Measurements from ENCODE around the gene AGK. TPM values are rescaled to one million over a fixed set of nuclear protein-coding genes. Genes with fewer than 3 reads are reported as not detected.

Gene AGK
- total RNA-seq, 4 donors from 2014 or later = 11.8 to 73.8 (median 38.4) TPM

DNA sequence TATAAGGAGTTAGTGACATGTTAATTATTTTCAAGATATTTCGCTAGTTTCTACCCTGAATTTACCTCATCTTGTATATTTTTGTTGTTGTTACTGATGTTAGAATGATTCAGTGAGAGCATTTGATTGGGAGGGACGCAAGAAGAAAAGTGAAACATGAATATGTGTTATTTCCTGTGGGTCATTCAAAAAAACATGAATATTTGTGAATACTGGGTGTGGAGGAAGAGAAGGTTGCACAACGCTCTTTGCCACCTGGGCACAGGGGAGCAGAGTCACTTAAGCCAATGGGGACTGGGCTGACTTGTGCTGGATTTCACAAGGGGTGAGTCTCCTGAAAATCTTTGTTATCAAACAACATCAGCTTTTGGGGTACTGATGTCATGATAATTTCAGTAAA lies 39.5 kb downstream of the AGK start:
- Histone ChIP-seq H3K27ac (no peak overlapping the region), H3K9me3 (no peaks in the 10 kb centered on the region), H3K4me3 (no peak overlapping the region), H3K27me3 (no peaks in the 10 kb centered on the region), H3K4me1 (no peaks in the 10 kb centered on the region), H3K36me3 (no peaks in the 10 kb centered on the region)
- intact Hi-C loops (cut with DNase I; ENCODE audit: low total_unique reads) = no loop called here
- TF ChIP-seq CTCF (IDR thresholded peaks at IDR 0.05) = no peak
- TF ChIP-seq POLR2A (IDR thresholded peaks at IDR 0.05) = no peak
- DNase-seq = no peak

DNA sequence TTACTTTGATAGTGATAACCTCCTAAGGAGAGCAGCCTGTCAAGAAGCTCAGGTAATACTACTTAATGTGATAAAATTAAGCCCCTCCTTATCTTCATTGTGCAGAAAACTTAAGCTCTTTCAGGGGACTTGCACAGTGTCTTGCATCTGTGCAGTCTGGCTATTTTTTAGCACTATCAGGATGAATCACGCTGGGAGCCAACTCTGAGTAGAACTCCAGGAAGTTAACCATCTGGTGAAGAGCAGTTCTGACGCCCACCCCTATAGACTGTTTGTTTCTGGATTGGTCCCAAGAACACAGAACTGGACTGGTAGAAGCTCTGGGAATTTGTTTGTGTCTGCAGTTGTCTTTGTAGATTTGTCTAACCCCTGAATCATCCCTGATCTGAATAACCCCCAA lies 41.9 kb downstream of the AGK start:
- Histone ChIP-seq H3K27ac (no peak overlapping the region), H3K4me1 (no peaks in the 10 kb centered on the region), H3K4me3 (no peak overlapping the region), H3K36me3 (no peaks in the 10 kb centered on the region), H3K27me3 (no peaks in the 10 kb centered on the region), H3K9me3 (no peaks in the 10 kb centered on the region)
- TF ChIP-seq POLR2A (IDR thresholded peaks at IDR 0.05) (no peak), CTCF (IDR thresholded peaks at IDR 0.05) (no peak)
- intact Hi-C loops (cut with DNase I; ENCODE audit: low total_unique reads) = no loop called here
- DNase-seq = no peak

DNA sequence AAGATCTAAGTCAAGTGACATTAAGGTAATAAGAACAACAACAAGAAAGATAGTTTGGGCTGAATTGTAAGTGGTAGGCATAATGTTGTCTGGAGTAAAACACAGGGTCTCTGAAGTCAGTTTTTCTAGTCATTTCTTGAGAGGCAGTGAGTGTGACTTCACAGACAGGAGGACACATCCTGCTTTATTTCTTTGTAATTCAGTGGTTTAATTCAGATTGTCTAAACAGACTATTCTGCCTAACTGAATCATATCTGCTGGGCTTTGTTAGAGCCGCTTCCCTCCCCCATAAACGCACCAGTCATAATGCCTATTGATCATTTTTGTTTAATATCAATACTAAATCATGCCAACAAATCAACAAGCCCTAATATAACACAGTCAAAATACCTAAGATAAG lies 46.8 kb downstream of the AGK start:
- Histone ChIP-seq H3K9me3 (no peaks in the 10 kb centered on the region), H3K36me3 (no peaks in the 10 kb centered on the region), H3K27ac (no peak overlapping the region), H3K4me1 (no peaks in the 10 kb centered on the region), H3K4me3 (no peak overlapping the region), H3K27me3 (no peaks in the 10 kb centered on the region)
- DNase-seq = no peak
- intact Hi-C loops (cut with DNase I; ENCODE audit: low total_unique reads) = no loop called here
- no peak for TF ChIP-seq POLR2A (IDR thresholded peaks at IDR 0.05)
- TF ChIP-seq CTCF (IDR thresholded peaks at IDR 0.05) = no peak

- DNase-seq = no peak
- TF ChIP-seq CTCF (IDR thresholded peaks at IDR 0.05) = no peak
- TF ChIP-seq POLR2A (IDR thresholded peaks at IDR 0.05) = no peak
- Histone ChIP-seq H3K27ac (no peak overlapping the region), H3K4me3 (no peak overlapping the region), H3K4me1 (no peaks in the 10 kb centered on the region), H3K36me3 (no peaks in the 10 kb centered on the region), H3K27me3 (no peaks in the 10 kb centered on the region), H3K9me3 (no peaks in the 10 kb centered on the region)
- intact Hi-C loops (cut with DNase I; ENCODE audit: low total_unique reads) = no loop called here
These were observed 47.2 kb downstream of the AGK start for GRCh38 chr7:141598408-141598807.

GRCh38 chr7:141600168-141601006 lies 49.2 kb downstream of the AGK start:
- Histone ChIP-seq H3K27me3 (no peaks in the 10 kb centered on the region), H3K36me3 (no peaks in the 10 kb centered on the region), H3K9me3 (no peaks in the 10 kb centered on the region), H3K4me1 (no peaks in the 10 kb centered on the region), H3K27ac (no peak overlapping the region), H3K4me3 (no peak overlapping the region)
- intact Hi-C loops (cut with DNase I; ENCODE audit: low total_unique reads) = no loop called here
- TF ChIP-seq POLR2A (IDR thresholded peaks at IDR 0.05) = no peak
- TF ChIP-seq CTCF (IDR thresholded peaks at IDR 0.05) = no peak
- no peak for DNase-seq

Measured in uterus (tissue), 4 donors.